ENCODE measurements around the gene OTOG.

OTOG gene

GRCh38 chr11:17591293-17591692 is 44.2 kb downstream of the OTOG start:
- no peak for DNase-seq

GRCh38 chr11:17593466-17594245 is 46.6 kb downstream of the OTOG start:
- DNase-seq: no peak

- no peak for DNase-seq
Observed at GRCh38 chr11:17594686-17595192, 47.7 kb downstream of the OTOG start.

- no peak for DNase-seq
Observed at GRCh38 chr11:17595526-17596309, 48.7 kb downstream of the OTOG start.

- no peak for DNase-seq
Observed at GRCh38 chr11:17596310-17596669, 49.2 kb downstream of the OTOG start.

- DNase-seq: no peak
Observed at GRCh38 chr11:17596711-17597110, 49.7 kb downstream of the OTOG start.

GRCh38 chr11:17597770-17598169 is 50.7 kb downstream of the OTOG start:
- DNase-seq: no peak

- peak; percentile 67 for DNase-seq
Observed at GRCh38 chr11:17598700-17599459, 51.8 kb downstream of the OTOG start.

- no peak for DNase-seq
Observed at GRCh38 chr11:17599460-17599925, 52.4 kb downstream of the OTOG start.

- no peak for DNase-seq
Observed at GRCh38 chr11:17600316-17601255, 53.5 kb downstream of the OTOG start.

- no peak for DNase-seq
Observed at GRCh38 chr11:17601256-17601671, 54.2 kb downstream of the OTOG start.

GRCh38 chr11:17601676-17602075 is 54.6 kb downstream of the OTOG start:
- DNase-seq: no peak

GRCh38 chr11:17602105-17603001 is 55.3 kb downstream of the OTOG start:
- DNase-seq: no peak

- DNase-seq: no peak
Observed at GRCh38 chr11:17603056-17603825, 56.2 kb downstream of the OTOG start.

GRCh38 chr11:17604201-17604914 is 57.3 kb downstream of the OTOG start:
- DNase-seq: no peak

- DNase-seq: no peak
Observed at GRCh38 chr11:17604915-17605233, 57.8 kb downstream of the OTOG start.

- no peak for DNase-seq
Observed at GRCh38 chr11:17605651-17606122, 58.6 kb downstream of the OTOG start.

- DNase-seq: no peak
Observed at GRCh38 chr11:17606233-17607082, 59.4 kb downstream of the OTOG start.

- DNase-seq: no peak
Observed at GRCh38 chr11:17607083-17607429, 60.0 kb downstream of the OTOG start.
